Activated CD4-positive, alpha-beta memory T cell treated with anti-CD3 and anti-CD28 coated beads for 36 hours (primary cell): ENCODE measurements around the gene RFX4. TPM values are rescaled to one million over a fixed set of nuclear protein-coding genes. Genes with fewer than 3 reads are reported as not detected.

ENCODE experiments used
- CTCF ChIA-PET: fragments of 350-600 bp; sonication (Branson Sonifier 250); formaldehyde crosslinking; loops from one replicate; lab custom pipeline; 2021; ENCODE audit warnings: antibody characterized with exemption, inconsistent platforms; lab: Charles Lee
- POLR2A ChIA-PET: fragments of 350-600 bp; sonication (Branson Sonifier 250); formaldehyde crosslinking; loops from one replicate; lab custom pipeline; 2021; ENCODE audit warnings: antibody characterized with exemption; lab: Charles Lee
- DNase-seq: peaks from one replicate; pipeline ENCODE4 v3.0.0-alpha.2; 2020
- H3K27ac Mint-ChIP-seq: one replicate; pipeline ENCODE4 v1.8.0; 2021; ENCODE audit warnings: mixed read lengths
- H3K27me3 Mint-ChIP-seq: one replicate; pipeline ENCODE4 v1.8.0; 2021; ENCODE audit warnings: mixed read lengths
- H3K36me3 Mint-ChIP-seq: one replicate; pipeline ENCODE4 v1.8.0; 2021; ENCODE audit warnings: mixed read lengths
- H3K4me1 Mint-ChIP-seq: one replicate; pipeline ENCODE4 v1.8.0; 2021; ENCODE audit warnings: low read depth, mixed read lengths
- H3K4me3 Mint-ChIP-seq: one replicate; pipeline ENCODE4 v1.8.0; 2021; ENCODE audit warnings: mild to moderate bottlenecking, mixed read lengths
- H3K9me3 Mint-ChIP-seq: one replicate; pipeline ENCODE4 v1.8.0; 2021; ENCODE audit warnings: mixed read lengths
- intact Hi-C: fragments of 100-400 bp; cut with micrococcal nuclease; formaldehyde crosslinking; loops from one replicate; pipeline ENCODE4 v1.15.1; 2023
- total RNA-seq, 2 experiments: library from RNA; stranded (reverse); gene quantifications; one replicate each; pipeline ENCODE4 v1.2.3, GENCODE V29; 2021

RFX4 gene
- total RNA-seq, 2 experiments from 2014 or later: not detected

- H3K36me3 Mint-ChIP-seq: no peaks in the 10 kb centered on the region
- peak overlapping the region; percentile 44 for H3K4me3 Mint-ChIP-seq
- POLR2A ChIA-PET: interaction anchor here (0.6 kb wide), 1 partner anchor 620 kb away, joined by 7 read pairs; no protein-coding TSS in a partner anchor
- H3K4me1 Mint-ChIP-seq: peaks cover 40% of the 10 kb centered on the region
- H3K27ac Mint-ChIP-seq: no peak overlapping the region
- no peaks in the 10 kb centered on the region for H3K9me3 Mint-ChIP-seq
- peaks cover 82% of the 10 kb centered on the region for H3K27me3 Mint-ChIP-seq
- peak; percentile 31 for DNase-seq
- intact Hi-C loops: loop anchor here (10.0 kb wide), 3 partner anchors 191 to 331 kb away; partner anchors contain the start of gene RIC8B
- CTCF ChIA-PET: interaction anchor here (0.6 kb wide), 1 partner anchor 252 kb away, joined by 3 read pairs; no protein-coding TSS in a partner anchor
These were observed 669 bp downstream of the RFX4 start for GRCh38 chr12:106583242-106584103.

GRCh38 chr12:106584104-106585064, 1.6 kb downstream of the RFX4 start:
- POLR2A ChIA-PET: interaction anchor here (0.6 kb wide), 1 partner anchor 619 kb away, joined by 7 read pairs; no protein-coding TSS in a partner anchor
- peaks cover 40% of the 10 kb centered on the region for H3K4me1 Mint-ChIP-seq

DNA sequence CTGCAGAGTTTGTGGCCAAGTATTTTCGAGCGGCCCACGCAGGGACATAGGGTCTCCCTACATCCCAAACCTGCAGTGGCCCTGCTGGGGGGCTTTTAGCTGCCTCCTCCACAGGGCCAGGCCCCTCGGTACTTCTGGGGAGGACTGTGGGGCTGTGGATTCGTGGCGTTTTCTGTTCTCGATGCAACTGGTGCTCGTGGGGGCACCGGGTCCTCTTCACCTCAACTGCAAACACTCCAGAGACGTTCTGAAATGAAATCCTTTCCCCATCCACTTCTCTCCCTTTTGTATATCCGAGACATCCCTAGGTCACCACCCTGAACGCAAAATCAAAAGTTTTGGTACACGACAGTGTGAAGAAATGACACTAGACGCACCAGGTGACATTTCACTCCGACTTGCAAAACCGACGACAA, 2.3 kb downstream of the RFX4 start:
- Mint-ChIP-seq H3K9me3 (no peaks in the 10 kb centered on the region), H3K27me3 (peaks cover 78% of the 10 kb centered on the region), H3K36me3 (no peaks in the 10 kb centered on the region), H3K27ac (no peak overlapping the region), H3K4me1 (peaks cover 40% of the 10 kb centered on the region), H3K4me3 (no peak overlapping the region)
- POLR2A ChIA-PET: no interaction called here
- CTCF ChIA-PET: no interaction called here
- DNase-seq: no peak
- intact Hi-C loops: loop anchor here (10.0 kb wide), 3 partner anchors 190 to 330 kb away; partner anchors contain the start of gene RIC8B

More at GRCh38 chr12:106584104-106585064, 1.6 kb downstream of the RFX4 start:
- no peak for DNase-seq
- no peaks in the 10 kb centered on the region for H3K9me3 Mint-ChIP-seq
- peaks cover 80% of the 10 kb centered on the region for H3K27me3 Mint-ChIP-seq
- peak overlapping the region; percentile 41 for H3K4me3 Mint-ChIP-seq
- H3K36me3 Mint-ChIP-seq: no peaks in the 10 kb centered on the region
- CTCF ChIA-PET: no interaction called here
- no peak overlapping the region for H3K27ac Mint-ChIP-seq
- intact Hi-C loops: loop anchor here (10.0 kb wide), 3 partner anchors 190 to 330 kb away; partner anchors contain the start of gene RIC8B

DNA sequence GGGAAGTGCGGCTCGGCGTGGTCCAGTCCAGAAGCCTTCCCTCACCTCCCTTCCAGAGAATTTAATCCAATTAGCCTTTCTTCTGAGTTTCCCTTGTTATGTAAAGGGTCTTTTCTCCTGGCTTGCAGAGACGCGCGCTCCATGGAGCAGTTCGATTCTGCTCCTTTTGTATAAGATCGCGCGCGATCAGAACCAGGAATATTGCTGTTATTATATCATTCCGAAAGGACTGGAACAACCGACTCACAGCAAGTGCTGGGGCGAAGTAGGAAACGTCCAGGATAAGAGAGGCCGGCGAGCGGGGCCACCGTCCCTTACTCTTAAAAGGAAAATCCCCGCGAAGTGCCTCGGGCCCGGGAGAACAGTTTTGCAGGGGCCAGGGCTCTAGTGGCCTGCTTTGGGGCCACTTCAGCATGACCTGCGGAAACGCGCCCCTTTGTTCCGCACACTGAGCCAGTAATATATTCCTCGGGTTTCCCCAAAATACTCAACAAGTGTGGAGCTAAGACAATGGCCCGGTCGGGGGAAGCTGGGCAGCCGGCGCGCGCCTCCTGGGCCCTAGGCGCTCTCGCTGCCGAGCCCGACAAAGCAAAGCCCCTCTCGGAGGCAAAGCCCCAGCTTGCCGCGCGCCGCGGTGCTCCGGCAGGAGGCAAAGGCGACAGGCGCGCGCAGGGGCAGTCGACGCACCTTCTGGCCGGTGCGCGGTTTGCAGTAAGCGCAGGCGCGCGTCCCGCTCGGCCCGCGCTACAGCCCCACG, 2.9 kb downstream of the RFX4 start:
- Mint-ChIP-seq H3K36me3 (no peaks in the 10 kb centered on the region), H3K9me3 (no peaks in the 10 kb centered on the region), H3K27me3 (peaks cover 73% of the 10 kb centered on the region), H3K27ac (no peak overlapping the region), H3K4me1 (peaks cover 40% of the 10 kb centered on the region), H3K4me3 (no peak overlapping the region)
- DNase-seq: no peak
- POLR2A ChIA-PET: no interaction called here
- CTCF ChIA-PET: no interaction called here
- intact Hi-C loops: loop anchor here (10.0 kb wide), 3 partner anchors 189 to 329 kb away; partner anchors contain the start of gene RIC8B

DNA sequence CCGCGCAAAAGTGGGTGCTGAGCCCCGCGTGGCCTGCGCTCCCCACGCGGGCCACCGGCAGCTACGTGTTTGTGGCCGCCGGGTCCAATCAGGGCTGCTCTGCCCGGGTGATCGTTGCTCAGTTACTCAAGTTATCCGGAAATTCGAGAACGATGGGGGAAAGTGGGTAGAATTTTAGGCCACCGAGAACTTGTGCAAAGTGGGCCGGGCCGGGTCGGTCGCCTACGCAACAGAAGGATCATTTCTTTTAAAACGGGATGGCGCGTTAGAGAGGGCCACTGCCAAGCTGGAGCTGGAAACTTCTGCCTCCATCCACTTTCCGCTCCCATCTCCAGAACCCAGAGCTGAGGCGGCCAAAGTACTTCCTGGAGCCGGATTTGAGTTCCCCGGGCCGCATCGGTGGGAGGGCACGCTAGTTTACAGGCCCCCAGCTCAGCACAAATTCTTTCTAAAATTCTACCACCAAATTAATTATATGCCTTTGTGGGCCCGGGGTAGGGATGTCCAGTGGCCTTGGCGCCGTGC, 3.5 kb downstream of the RFX4 start:
- DNase-seq: no peak
- intact Hi-C loops: loop anchor here (10.0 kb wide), 3 partner anchors 188 to 328 kb away; partner anchors contain the start of gene RIC8B
- no peaks in the 10 kb centered on the region for H3K9me3 Mint-ChIP-seq
- ChIA-PET POLR2A (no interaction called here), CTCF (no interaction called here)
- H3K27ac Mint-ChIP-seq: no peak overlapping the region
- H3K4me3 Mint-ChIP-seq: no peak overlapping the region
- H3K27me3 Mint-ChIP-seq: peaks cover 68% of the 10 kb centered on the region
- peaks cover 35% of the 10 kb centered on the region for H3K4me1 Mint-ChIP-seq
- no peaks in the 10 kb centered on the region for H3K36me3 Mint-ChIP-seq

- no peak for DNase-seq
- ChIA-PET POLR2A (no interaction called here), CTCF (no interaction called here)
- Mint-ChIP-seq H3K9me3 (no peaks in the 10 kb centered on the region), H3K4me1 (peaks cover 33% of the 10 kb centered on the region), H3K27ac (no peak overlapping the region), H3K27me3 (peaks cover 68% of the 10 kb centered on the region), H3K4me3 (no peak overlapping the region), H3K36me3 (no peaks in the 10 kb centered on the region)
- intact Hi-C loops: loop anchor here (10.0 kb wide), 3 partner anchors 188 to 328 kb away; partner anchors contain the start of gene RIC8B
These were observed 4.2 kb downstream of the RFX4 start for GRCh38 chr12:106586803-106587684.

DNA sequence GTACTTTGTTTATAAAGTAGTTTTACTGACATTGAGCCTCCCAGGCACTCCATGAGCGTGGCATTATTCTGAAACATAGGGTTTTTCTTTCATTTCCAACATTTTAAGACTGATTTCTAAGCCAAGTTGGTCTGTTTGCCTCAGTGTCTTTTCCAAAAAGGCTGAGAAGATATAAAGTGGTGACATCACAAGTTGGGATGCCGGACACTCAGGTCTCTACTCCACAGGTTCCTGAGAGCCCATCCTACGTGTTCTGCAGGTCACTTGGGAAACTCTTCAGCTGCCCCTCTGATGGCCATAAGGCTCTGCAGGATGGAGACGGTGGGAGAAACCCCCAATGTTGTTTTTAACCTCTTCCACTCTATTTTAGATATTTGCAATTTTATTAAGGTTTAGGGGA, 6.0 kb downstream of the RFX4 start:
- no peak overlapping the region for H3K4me3 Mint-ChIP-seq
- peaks cover 20% of the 10 kb centered on the region for H3K4me1 Mint-ChIP-seq
- intact Hi-C loops: loop anchor here (10.0 kb wide), 3 partner anchors 186 to 326 kb away; partner anchors contain the start of gene RIC8B
- no peak for DNase-seq
- no peak overlapping the region for H3K27ac Mint-ChIP-seq
- H3K27me3 Mint-ChIP-seq: peaks cover 72% of the 10 kb centered on the region
- ChIA-PET POLR2A (no interaction called here), CTCF (no interaction called here)
- no peaks in the 10 kb centered on the region for H3K9me3 Mint-ChIP-seq
- no peaks in the 10 kb centered on the region for H3K36me3 Mint-ChIP-seq

DNA sequence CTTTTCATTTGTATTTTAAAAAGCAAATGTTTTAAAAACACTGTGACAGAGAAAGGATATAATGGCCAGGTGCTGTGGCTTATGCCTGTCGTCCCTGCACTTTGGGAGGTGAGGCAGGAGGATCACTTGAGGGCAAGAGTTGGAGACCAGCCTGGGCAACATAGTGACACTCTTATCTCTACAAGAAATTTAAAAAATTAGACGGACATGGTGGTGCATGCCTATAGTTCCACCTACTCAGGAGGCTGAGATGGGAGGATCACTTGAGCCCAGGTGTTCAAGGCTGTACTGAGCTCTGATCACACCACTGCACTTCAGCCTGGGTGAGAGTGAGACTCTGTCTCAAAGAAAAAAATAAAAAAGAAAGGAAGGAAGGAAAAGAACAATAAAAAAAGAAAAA, 7.8 kb downstream of the RFX4 start:
- CTCF ChIA-PET: no interaction called here

GRCh38 chr12:106594447-106594846, 11.6 kb downstream of the RFX4 start:
- ChIA-PET POLR2A (interaction anchor here (0.5 kb wide), 1 partner anchor 14 kb away, joined by 4 read pairs; no protein-coding TSS in a partner anchor), CTCF (no interaction called here)
- H3K27me3 Mint-ChIP-seq: peaks cover 41% of the 10 kb centered on the region
- H3K27ac Mint-ChIP-seq: no peak overlapping the region
- peaks cover 8% of the 10 kb centered on the region for H3K4me1 Mint-ChIP-seq
- no peaks in the 10 kb centered on the region for H3K9me3 Mint-ChIP-seq
- intact Hi-C loops: no loop called here
- no peak overlapping the region for H3K4me3 Mint-ChIP-seq
- H3K36me3 Mint-ChIP-seq: no peaks in the 10 kb centered on the region
- DNase-seq: no peak

More for the DNA sequence above, 7.8 kb downstream of the RFX4 start:
- peaks cover 11% of the 10 kb centered on the region for H3K4me1 Mint-ChIP-seq
- H3K27ac Mint-ChIP-seq: no peak overlapping the region
- DNase-seq: no peak
- no peaks in the 10 kb centered on the region for H3K36me3 Mint-ChIP-seq
- intact Hi-C loops: no loop called here
- POLR2A ChIA-PET: no interaction called here
- H3K27me3 Mint-ChIP-seq: peaks cover 69% of the 10 kb centered on the region
- H3K4me3 Mint-ChIP-seq: no peak overlapping the region
- no peaks in the 10 kb centered on the region for H3K9me3 Mint-ChIP-seq

DNA sequence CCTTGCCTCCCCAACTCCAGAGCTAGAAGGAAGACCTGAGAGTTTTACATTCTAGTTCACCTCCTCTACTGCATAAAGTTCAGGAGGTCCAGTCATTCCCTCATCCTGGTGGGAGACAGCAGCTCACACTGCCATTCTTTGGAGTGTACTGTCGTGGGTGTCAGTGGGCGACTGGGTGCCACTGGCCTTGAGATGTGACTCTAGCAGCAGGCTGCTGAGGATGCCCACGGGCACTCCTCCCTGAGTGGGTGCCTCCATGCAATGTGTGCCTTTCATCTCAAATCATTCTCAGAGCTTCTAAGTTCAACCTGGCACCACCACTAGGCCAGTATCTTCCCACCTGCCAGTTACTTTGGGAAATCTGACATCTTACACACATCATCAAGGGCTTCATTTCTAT, 12.5 kb downstream of the RFX4 start:
- Mint-ChIP-seq H3K27ac (no peak overlapping the region), H3K4me1 (peaks cover 8% of the 10 kb centered on the region), H3K36me3 (no peaks in the 10 kb centered on the region), H3K27me3 (peaks cover 37% of the 10 kb centered on the region), H3K9me3 (no peaks in the 10 kb centered on the region), H3K4me3 (no peak overlapping the region)
- ChIA-PET CTCF (no interaction called here), POLR2A (no interaction called here)
- intact Hi-C loops: no loop called here
- no peak for DNase-seq
